Neuronal stem cell (in vitro differentiated cells): Measurements from ENCODE around the gene LHFPL2.

ENCODE experiments used
- DNase-seq: peaks from one replicate; pipeline ENCODE4 v3.0.0-alpha.2; 2013; ENCODE audit warnings: low spot score
- H2AFZ ChIP-seq: one replicate; pipeline ENCODE4 v1.6.1; 2013; ENCODE audit warnings: mild to moderate bottlenecking, low read length, inconsistent platforms
- H2AK5ac ChIP-seq: 2 replicates; pipeline ENCODE4 v1.6.1; 2013; ENCODE audit warnings: low read depth, mild to moderate bottlenecking, inconsistent platforms, low read length, moderate library complexity, mixed read lengths
- H2BK120ac ChIP-seq: 2 replicates; pipeline ENCODE4 v1.6.1; 2013; ENCODE audit warnings: low read depth, mild to moderate bottlenecking, inconsistent platforms, low read length, moderate library complexity, mixed read lengths
- H2BK12ac ChIP-seq: one replicate; pipeline ENCODE4 v1.6.1; 2013; ENCODE audit warnings: low read length, inconsistent platforms
- H2BK15ac ChIP-seq: 2 replicates; pipeline ENCODE4 v1.6.1; 2013; ENCODE audit warnings: mild to moderate bottlenecking, low read length, inconsistent platforms, mixed read lengths
- H2BK5ac ChIP-seq: one replicate; pipeline ENCODE4 v1.6.1; 2013; ENCODE audit warnings: inconsistent platforms, mild to moderate bottlenecking, low read length, moderate library complexity
- H3K14ac ChIP-seq: one replicate; pipeline ENCODE4 v1.6.1; 2013; ENCODE audit warnings: low read length, inconsistent platforms
- H3K18ac ChIP-seq: 2 replicates; pipeline ENCODE4 v1.6.1; 2013; ENCODE audit warnings: low read length, inconsistent platforms
- H3K23ac ChIP-seq: 2 replicates; pipeline ENCODE4 v1.6.1; 2013; ENCODE audit warnings: low read depth, mild to moderate bottlenecking, mixed read lengths, low read length, inconsistent platforms; ENCODE audit not compliant: poor library complexity
- H3K27ac ChIP-seq: replicated peaks from 3 replicates; pipeline ENCODE4 v1.5.1; 2013; ENCODE audit warnings: low read length, inconsistent platforms
- H3K27me3 ChIP-seq, 3 experiments: 2 replicates each; pipeline ENCODE4 v1.6.1; 2013; ENCODE audit warnings: low read length in 3 of 3, mild to moderate bottlenecking in 2 of 3, inconsistent platforms in 1 of 3, low read depth in 1 of 3, mixed read lengths in 1 of 3, moderate library complexity in 1 of 3; ENCODE audit not compliant: control insufficient read depth in 3 of 3, insufficient read depth in 3 of 3
- H3K36me3 ChIP-seq, 2 donors: replicated peaks in 1 of 2; 2 replicates each; pipeline ENCODE4 v1.6.1; 2013; ENCODE audit warnings: low read length in 2 of 2; ENCODE audit not compliant: control insufficient read depth in 2 of 2, insufficient read depth in 2 of 2
- H3K4ac ChIP-seq: 2 replicates; pipeline ENCODE4 v1.6.1; 2013; ENCODE audit warnings: inconsistent platforms, mild to moderate bottlenecking, low read length, moderate library complexity
- H3K4me1 ChIP-seq, 2 donors: 1 replicate in 1 of 2; 2 replicates in 1 of 2; pipeline ENCODE4 v1.6.1; 2013; ENCODE audit warnings: low read length in 2 of 2, low read depth in 1 of 2; ENCODE audit not compliant: control insufficient read depth in 2 of 2, insufficient read depth in 1 of 2
- H3K4me2 ChIP-seq: one replicate; pipeline ENCODE4 v1.6.1; 2013; ENCODE audit warnings: mild to moderate bottlenecking, low read length, inconsistent platforms; ENCODE audit not compliant: insufficient read depth, poor library complexity, severe bottlenecking
- H3K4me3 ChIP-seq, 2 donors: 2 replicates each; pipeline ENCODE4 v1.5.1; 2013; ENCODE audit warnings: low read length in 2 of 2, mild to moderate bottlenecking in 2 of 2, inconsistent platforms in 1 of 2, moderate library complexity in 1 of 2
- H3K79me1 ChIP-seq: one replicate; pipeline ENCODE4 v1.6.1; 2013; ENCODE audit warnings: low read depth, mild to moderate bottlenecking, inconsistent platforms, low read length, moderate library complexity
- H3K9ac ChIP-seq: one replicate; pipeline ENCODE4 v1.6.1; 2013; ENCODE audit warnings: mild to moderate bottlenecking, low read depth, low read length, inconsistent platforms; ENCODE audit not compliant: poor library complexity
- H3K9me3 ChIP-seq, 2 donors: replicated peaks in 1 of 2; 2 replicates each; pipeline versions ENCODE3 to v1.6.1; 2013; ENCODE audit warnings: low read length in 2 of 2, mild to moderate bottlenecking in 2 of 2, inconsistent platforms in 1 of 2, low read depth in 1 of 2, mixed read lengths in 1 of 2, moderate library complexity in 1 of 2; ENCODE audit not compliant: control insufficient read depth in 2 of 2, insufficient read depth in 1 of 2
- H4K8ac ChIP-seq: one replicate; pipeline ENCODE4 v1.6.1; 2013; ENCODE audit warnings: low read depth, mild to moderate bottlenecking, inconsistent platforms, low read length, moderate library complexity
- H4K91ac ChIP-seq: one replicate; pipeline ENCODE4 v1.6.1; 2013; ENCODE audit warnings: low read length, low read depth, mild to moderate bottlenecking, inconsistent platforms; ENCODE audit not compliant: poor library complexity
- WGBS, 2 donors: extraction: QIAGEN DNeasy Blood & Tissue Kit; methylation state at CpG; one replicate each; pipeline ENCODE4 v1.1.7; 2013; ENCODE audit warnings: missing lambda C conversion rate in 2 of 2, mixed read lengths in 1 of 2; ENCODE audit not compliant: insufficient read length in 2 of 2, insufficient replicate concordance in 1 of 2; ENCODE audit errors: extremely low coverage in 2 of 2; 5-methylcytosine and 5-hydroxymethylcytosine counted together

LHFPL2 gene

DNA sequence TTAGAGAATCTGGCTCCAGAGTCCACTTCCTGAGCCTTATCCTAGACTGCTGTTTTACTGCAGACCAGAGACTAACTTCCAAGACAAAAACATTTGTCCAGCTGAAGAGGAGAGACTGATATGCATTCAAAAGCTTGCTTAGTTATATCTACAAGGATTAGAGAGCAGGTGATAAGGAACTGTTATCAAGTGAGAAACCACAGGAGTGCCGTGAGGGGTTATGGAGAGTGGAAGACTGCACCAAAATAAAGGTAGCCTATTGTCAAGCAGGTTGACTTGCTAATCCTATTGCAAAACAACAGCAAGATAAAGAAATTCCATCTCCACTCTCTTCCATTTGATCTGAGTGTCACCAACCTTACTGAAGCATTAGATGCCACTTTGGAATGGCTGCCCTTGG lies 149.1 kb downstream of the LHFPL2 start:
- H3K4me3 ChIP-seq, result no peak overlapping the region
- H3K4me1 ChIP-seq, result peaks cover 9 to 11% of the 10 kb centered on the region in 2 donors
- WGBS, 2 donors, result no CpG with 5 or more reads among the region's 1 CpG

DNA sequence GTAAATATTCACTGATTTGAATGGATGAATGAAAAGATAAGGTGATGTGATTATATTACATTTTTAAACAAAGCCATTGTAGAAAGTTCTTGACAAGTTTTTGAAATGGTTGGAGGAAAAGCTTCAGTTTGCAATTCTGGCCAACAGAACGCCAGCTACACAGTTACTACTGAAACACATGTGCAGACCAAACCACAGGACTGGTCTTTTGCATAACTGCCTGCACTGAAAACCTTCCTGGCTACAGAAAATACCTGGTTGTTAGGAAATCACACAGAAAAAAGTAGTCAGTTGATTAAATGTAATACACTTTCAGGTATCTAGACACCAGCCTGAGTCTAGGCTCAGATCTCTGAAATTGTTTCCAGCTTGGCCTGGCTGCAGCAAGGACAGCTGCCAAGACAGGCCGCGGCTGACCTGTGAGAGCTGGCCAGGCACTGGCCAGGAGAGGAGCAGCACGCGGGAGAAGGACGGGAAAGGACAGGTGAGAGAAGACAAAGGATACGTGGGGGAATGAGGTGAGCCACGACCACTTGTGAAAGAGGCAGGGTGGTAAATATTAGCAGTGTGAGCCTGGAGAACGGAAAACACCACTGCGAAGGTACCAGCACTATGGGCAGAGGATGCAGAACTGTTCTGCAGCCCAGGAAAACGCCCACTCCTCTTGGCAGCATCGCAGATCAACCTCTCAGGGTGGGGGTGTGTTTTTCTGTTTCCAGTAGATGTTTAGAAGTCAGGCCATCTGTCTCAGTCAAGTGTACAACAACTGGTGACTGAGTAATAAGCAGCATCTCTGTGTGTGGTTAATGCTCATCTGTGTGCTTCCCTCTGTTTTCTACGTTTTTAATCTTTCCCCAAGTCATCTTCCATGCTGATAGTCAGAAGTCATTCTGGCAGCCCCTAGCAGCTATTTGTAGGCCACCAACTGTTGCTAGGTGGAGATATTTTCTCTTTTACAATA lies 150.7 kb downstream of the LHFPL2 start:
- Histone ChIP-seq H3K79me1 (no peaks in the 10 kb centered on the region), H2AFZ (no peak overlapping the region), H3K27ac (no peak overlapping the region), H3K4ac (no peak overlapping the region), H4K91ac (no peak overlapping the region), H2BK5ac (no peak overlapping the region), H2BK15ac (no peak overlapping the region), H3K4me3 (no peak overlapping the region), H3K27me3 (no peaks in the 10 kb centered on the region), H2BK120ac (no peak overlapping the region), H4K8ac (no peak overlapping the region), H3K9me3 (no peaks in the 10 kb centered on the region), H3K14ac (no peak overlapping the region), H2AK5ac (no peak overlapping the region), H2BK12ac (no peak overlapping the region), H3K4me1 (peaks cover 9 to 11% of the 10 kb centered on the region in 2 donors), H3K23ac (peak overlapping the region; percentile 15), H3K18ac (peak overlapping the region; percentile 5), H3K9ac (no peak overlapping the region), H3K36me3 (no peaks in the 10 kb centered on the region), H3K4me2 (no peak overlapping the region)
- DNase-seq, result no peak
- no CpG with 5 or more reads among the region's 13 CpGs for WGBS, 2 donors

More for the DNA sequence above, 149.1 kb downstream of the LHFPL2 start:
- Histone ChIP-seq H4K8ac (no peak overlapping the region), H2AK5ac (no peak overlapping the region), H2BK12ac (no peak overlapping the region), H3K18ac (no peak overlapping the region), H2AFZ (no peak overlapping the region), H2BK15ac (no peak overlapping the region), H3K4ac (no peak overlapping the region), H2BK120ac (no peak overlapping the region), H4K91ac (no peak overlapping the region), H3K36me3 (no peaks in the 10 kb centered on the region), H3K9me3 (no peaks in the 10 kb centered on the region), H2BK5ac (no peak overlapping the region), H3K79me1 (no peaks in the 10 kb centered on the region), H3K27me3 (no peaks in the 10 kb centered on the region), H3K9ac (no peak overlapping the region), H3K23ac (no peak overlapping the region), H3K27ac (no peak overlapping the region), H3K14ac (no peak overlapping the region), H3K4me2 (no peak overlapping the region)
- no peak for DNase-seq

DNA sequence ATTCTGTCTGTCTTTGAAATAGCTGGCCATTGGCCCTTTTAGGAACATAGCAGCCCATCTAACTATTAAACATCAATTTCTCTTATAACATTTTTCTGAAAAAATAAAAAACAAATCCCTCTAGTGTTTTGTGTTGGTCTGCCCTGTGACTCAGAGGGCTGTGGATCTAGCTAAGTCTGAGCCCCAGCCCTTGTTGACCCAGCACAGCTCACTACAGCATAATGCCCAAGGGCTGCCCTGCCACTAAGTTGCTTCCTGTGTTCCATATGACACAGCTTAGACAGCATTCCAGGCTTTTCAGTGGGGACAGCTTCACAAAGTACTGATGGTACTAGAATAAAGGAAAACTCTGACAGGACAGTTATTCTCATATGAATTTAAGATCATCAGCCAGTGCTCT lies 152.2 kb downstream of the LHFPL2 start:
- H2BK12ac ChIP-seq, result no peak overlapping the region
- no peak overlapping the region for H2AK5ac ChIP-seq
- H3K27me3 ChIP-seq, result no peaks in the 10 kb centered on the region
- H2BK15ac ChIP-seq, result no peak overlapping the region
- no peak overlapping the region for H2AFZ ChIP-seq
- no peaks in the 10 kb centered on the region for H3K36me3 ChIP-seq
- no peak overlapping the region for H4K91ac ChIP-seq
- no peak overlapping the region for H3K27ac ChIP-seq
- no peak overlapping the region for H3K14ac ChIP-seq
- no peak overlapping the region for H3K9ac ChIP-seq
- H3K4me3 ChIP-seq, result no peak overlapping the region
- H3K79me1 ChIP-seq, result no peaks in the 10 kb centered on the region
- no peaks in the 10 kb centered on the region for H3K9me3 ChIP-seq
- peaks cover 11% of the 10 kb centered on the region in 2 donors for H3K4me1 ChIP-seq
- no peak overlapping the region for H3K4me2 ChIP-seq
- H2BK120ac ChIP-seq, result no peak overlapping the region
- DNase-seq, result no peak
- H3K4ac ChIP-seq, result no peak overlapping the region
- H4K8ac ChIP-seq, result no peak overlapping the region
- H3K23ac ChIP-seq, result no peak overlapping the region
- H2BK5ac ChIP-seq, result no peak overlapping the region
- H3K18ac ChIP-seq, result no peak overlapping the region

DNA sequence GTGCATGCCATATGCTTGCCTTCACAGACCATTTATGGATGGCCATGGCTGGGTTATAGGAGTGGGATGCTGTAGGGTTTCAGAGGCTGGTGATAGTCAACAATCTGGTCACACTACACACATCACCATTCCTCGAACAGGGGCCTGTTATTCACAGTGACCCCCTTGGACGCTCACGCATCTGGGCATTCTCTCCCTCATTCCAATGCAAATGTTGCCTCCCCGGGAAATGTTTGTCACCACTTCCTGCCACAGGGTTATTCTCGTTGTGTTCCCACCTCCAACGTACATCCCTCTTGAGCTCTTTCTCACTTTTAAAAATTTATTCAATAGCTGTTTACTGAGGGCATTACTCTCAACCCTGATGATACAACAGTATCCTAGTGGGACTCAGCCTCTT lies 152.8 kb downstream of the LHFPL2 start:
- no peaks in the 10 kb centered on the region for H3K79me1 ChIP-seq
- no peak overlapping the region for H4K8ac ChIP-seq
- H3K4me3 ChIP-seq, result no peak overlapping the region
- H3K4ac ChIP-seq, result no peak overlapping the region
- H3K36me3 ChIP-seq, result no peaks in the 10 kb centered on the region
- WGBS, 2 donors, result no CpG with 5 or more reads among the region's 6 CpGs
- H3K27me3 ChIP-seq, result no peaks in the 10 kb centered on the region
- no peak overlapping the region for H3K9ac ChIP-seq
- H3K14ac ChIP-seq, result no peak overlapping the region
- no peak overlapping the region for H2BK15ac ChIP-seq
- no peak overlapping the region for H3K23ac ChIP-seq
- DNase-seq, result no peak
- no peak overlapping the region for H4K91ac ChIP-seq
- H2BK120ac ChIP-seq, result no peak overlapping the region
- no peak overlapping the region for H2AFZ ChIP-seq
- peaks cover 11 to 15% of the 10 kb centered on the region in 2 donors for H3K4me1 ChIP-seq
- H3K27ac ChIP-seq, result no peak overlapping the region
- no peaks in the 10 kb centered on the region for H3K9me3 ChIP-seq
- no peak overlapping the region for H3K4me2 ChIP-seq
- no peak overlapping the region for H3K18ac ChIP-seq
- no peak overlapping the region for H2BK5ac ChIP-seq
- H2AK5ac ChIP-seq, result no peak overlapping the region
- H2BK12ac ChIP-seq, result no peak overlapping the region
